IPS DF 6.9 (cell line): ENCODE data around the gene KCNH2.

Experiments used
- DNase-seq: peaks from one replicate; pipeline ENCODE4 v3.0.0-alpha.2; 2013; ENCODE audit warnings: low read depth, low spot score
- H3K27ac ChIP-seq: one replicate; pipeline ENCODE4 v1.5.1; 2013; ENCODE audit warnings: low read length, control low read depth
- H3K27me3 ChIP-seq: 2 replicates; pipeline ENCODE4 v1.6.1; 2013; ENCODE audit warnings: mild to moderate bottlenecking, low read length; ENCODE audit not compliant: control insufficient read depth, insufficient read depth
- H3K36me3 ChIP-seq: 2 replicates; pipeline ENCODE4 v1.6.1; 2013; ENCODE audit warnings: low read length; ENCODE audit not compliant: control insufficient read depth, insufficient read depth
- H3K4me1 ChIP-seq: 2 replicates; pipeline ENCODE4 v1.6.1; 2013; ENCODE audit warnings: low read length; ENCODE audit not compliant: control insufficient read depth, insufficient read depth
- H3K4me3 ChIP-seq: 2 replicates; pipeline ENCODE4 v1.5.1; 2013; ENCODE audit warnings: mild to moderate bottlenecking, low read length
- H3K9me3 ChIP-seq: 2 replicates; pipeline ENCODE4 v1.6.1; 2013; ENCODE audit warnings: low read length, inconsistent platforms; ENCODE audit not compliant: control insufficient read depth, insufficient read depth
- WGBS: extraction: QIAGEN DNeasy Blood & Tissue Kit; methylation state at CpG from one replicate; pipeline ENCODE4 v1.1.7; 2013; ENCODE audit warnings: mixed read lengths, missing lambda C conversion rate; ENCODE audit not compliant: insufficient read length, insufficient coverage; 5-methylcytosine and 5-hydroxymethylcytosine counted together

Gene KCNH2

DNA sequence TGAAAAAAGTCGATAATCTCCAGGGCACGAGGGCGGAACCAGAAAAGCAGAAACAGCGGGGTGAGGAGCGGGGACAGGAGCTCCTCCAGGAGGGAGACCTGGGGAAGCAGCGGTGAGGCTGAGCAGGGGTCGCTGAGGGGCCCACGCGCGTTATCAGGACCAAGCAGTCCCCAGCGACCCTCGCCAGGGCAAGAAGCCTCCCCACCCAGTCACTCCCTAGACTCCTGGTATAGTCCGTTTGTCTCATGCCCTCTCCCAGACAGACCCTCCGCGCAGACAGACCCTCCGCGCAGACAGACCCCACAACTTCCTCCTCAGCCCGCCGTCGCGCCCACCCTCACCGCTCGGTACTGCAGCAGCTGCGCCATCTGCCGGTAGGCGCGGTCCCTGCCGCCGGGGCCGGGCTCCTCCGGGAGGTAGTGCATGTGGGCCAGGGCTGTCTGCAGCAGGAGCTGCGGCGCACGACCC is 39.9 kb upstream of the KCNH2 start:
- Histone ChIP-seq H3K36me3 (no peaks in the 10 kb centered on the region), H3K4me1 (peaks cover 15% of the 10 kb centered on the region), H3K27me3 (peaks cover 15% of the 10 kb centered on the region; the same call in 1 of the 2 replicates), H3K4me3 (peak overlapping the region; percentile 12; the same call in 1 of the 2 replicates), H3K27ac (no peak overlapping the region), H3K9me3 (no peaks in the 10 kb centered on the region)
- no CpG with 5 or more reads among the region's 34 CpGs for WGBS
- peak; percentile 63 for DNase-seq

DNA sequence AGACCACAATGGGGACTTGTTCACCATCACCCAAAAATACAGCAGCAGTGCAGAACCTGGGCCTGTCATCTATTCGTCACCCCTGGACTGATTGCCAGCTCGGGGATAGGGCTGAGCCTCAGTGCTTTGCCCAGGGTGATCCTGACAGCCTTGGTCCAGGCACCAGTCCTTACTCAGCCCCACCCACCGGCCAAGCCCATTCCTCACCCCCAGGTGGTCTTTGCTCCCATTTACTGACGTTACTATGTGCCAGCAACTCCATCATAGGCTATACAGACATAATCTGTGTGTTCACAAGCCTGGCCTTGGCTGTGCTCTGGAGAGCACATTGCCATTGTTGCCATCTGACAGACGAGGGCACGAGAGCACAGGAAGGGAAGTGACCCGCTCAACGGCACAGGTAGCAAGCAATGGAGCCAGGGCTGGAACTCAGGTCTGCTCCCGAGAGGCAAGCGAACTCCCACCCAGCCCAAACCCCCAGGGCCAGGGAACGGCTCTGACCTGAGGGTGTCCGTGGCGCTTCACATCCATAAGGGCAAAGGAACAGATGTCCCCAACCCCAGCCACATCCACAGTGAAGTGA is 39.3 kb upstream of the KCNH2 start:
- H3K27me3 ChIP-seq, result peaks cover 15% of the 10 kb centered on the region; the same call in 1 of the 2 replicates
- no peak overlapping the region for H3K4me3 ChIP-seq
- H3K27ac ChIP-seq, result no peak overlapping the region
- peaks cover 16% of the 10 kb centered on the region for H3K4me1 ChIP-seq
- H3K36me3 ChIP-seq, result no peaks in the 10 kb centered on the region
- no peak for DNase-seq
- WGBS, result no CpG with 5 or more reads among the region's 13 CpGs
- no peaks in the 10 kb centered on the region for H3K9me3 ChIP-seq

DNA sequence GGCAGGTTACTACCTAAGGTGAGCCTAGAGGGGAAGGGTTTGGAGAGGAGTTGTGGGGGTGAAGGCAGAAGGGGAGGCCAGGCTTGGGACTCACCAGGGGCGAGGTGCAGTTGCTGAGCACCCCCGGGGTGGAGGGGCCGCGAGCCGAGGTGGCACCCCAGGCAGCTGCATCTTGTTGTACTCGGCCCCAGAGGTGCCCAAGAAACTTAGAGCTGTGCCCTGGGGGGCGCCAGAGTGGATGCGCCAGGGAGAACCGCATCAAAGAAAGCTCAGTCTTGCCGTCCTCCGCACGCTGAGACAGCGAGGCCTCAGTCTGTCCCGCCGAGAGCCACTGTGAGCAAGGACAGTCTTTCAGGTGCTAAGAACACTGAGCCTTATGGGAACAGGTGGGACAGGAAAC is 38.8 kb upstream of the KCNH2 start:
- no CpG with 5 or more reads among the region's 15 CpGs for WGBS
- DNase-seq, result no peak
- Histone ChIP-seq H3K4me1 (peaks cover 17% of the 10 kb centered on the region), H3K27me3 (peaks cover 15% of the 10 kb centered on the region; the same call in 1 of the 2 replicates), H3K27ac (no peak overlapping the region), H3K9me3 (no peaks in the 10 kb centered on the region), H3K4me3 (no peak overlapping the region), H3K36me3 (no peaks in the 10 kb centered on the region)

- H3K27ac ChIP-seq, result no peak overlapping the region
- no peak overlapping the region for H3K4me3 ChIP-seq
- no peak for DNase-seq
- no peaks in the 10 kb centered on the region for H3K9me3 ChIP-seq
- H3K36me3 ChIP-seq, result no peaks in the 10 kb centered on the region
- peaks cover 15% of the 10 kb centered on the region; the same call in 1 of the 2 replicates for H3K27me3 ChIP-seq
- H3K4me1 ChIP-seq, result peaks cover 17% of the 10 kb centered on the region
- no CpG with 5 or more reads among the region's 8 CpGs for WGBS
Measured at GRCh38 chr7:151016505-151016904, 38.4 kb upstream of the KCNH2 start.

- Histone ChIP-seq H3K9me3 (no peaks in the 10 kb centered on the region), H3K27me3 (peaks cover 15% of the 10 kb centered on the region; the same call in 1 of the 2 replicates), H3K27ac (no peak overlapping the region), H3K4me1 (peaks cover 17% of the 10 kb centered on the region), H3K36me3 (no peaks in the 10 kb centered on the region), H3K4me3 (no peak overlapping the region)
- WGBS, result no CpG with 5 or more reads among the region's 5 CpGs
- DNase-seq, result no peak
Measured at GRCh38 chr7:151015967-151016366, 37.8 kb upstream of the KCNH2 start.

DNA sequence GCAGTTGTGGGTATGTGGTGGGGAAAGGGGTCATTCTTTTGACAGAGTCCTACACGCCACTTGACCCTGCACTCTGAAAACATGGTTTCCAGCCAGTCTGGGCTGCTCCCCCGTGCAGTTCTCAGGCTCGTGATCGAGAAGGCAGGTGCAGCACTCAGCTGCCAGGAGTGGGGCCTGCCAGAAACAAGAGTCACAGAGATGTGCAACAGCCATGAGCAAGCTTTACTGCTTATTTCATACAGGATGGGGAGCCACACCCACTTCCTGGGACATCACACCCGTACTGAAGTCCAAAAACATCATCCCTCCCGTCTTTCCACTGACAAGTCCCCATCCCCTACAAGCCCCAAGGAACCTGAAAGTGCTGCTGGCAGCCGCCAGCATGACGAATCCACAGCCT is 36.8 kb upstream of the KCNH2 start:
- no CpG with 5 or more reads among the region's 8 CpGs for WGBS
- peaks cover 13% of the 10 kb centered on the region; the same call in 1 of the 2 replicates for H3K27me3 ChIP-seq
- H3K36me3 ChIP-seq, result no peaks in the 10 kb centered on the region
- H3K4me3 ChIP-seq, result no peak overlapping the region
- H3K4me1 ChIP-seq, result peaks cover 19% of the 10 kb centered on the region
- DNase-seq, result no peak
- no peak overlapping the region for H3K27ac ChIP-seq
- no peaks in the 10 kb centered on the region for H3K9me3 ChIP-seq

DNA sequence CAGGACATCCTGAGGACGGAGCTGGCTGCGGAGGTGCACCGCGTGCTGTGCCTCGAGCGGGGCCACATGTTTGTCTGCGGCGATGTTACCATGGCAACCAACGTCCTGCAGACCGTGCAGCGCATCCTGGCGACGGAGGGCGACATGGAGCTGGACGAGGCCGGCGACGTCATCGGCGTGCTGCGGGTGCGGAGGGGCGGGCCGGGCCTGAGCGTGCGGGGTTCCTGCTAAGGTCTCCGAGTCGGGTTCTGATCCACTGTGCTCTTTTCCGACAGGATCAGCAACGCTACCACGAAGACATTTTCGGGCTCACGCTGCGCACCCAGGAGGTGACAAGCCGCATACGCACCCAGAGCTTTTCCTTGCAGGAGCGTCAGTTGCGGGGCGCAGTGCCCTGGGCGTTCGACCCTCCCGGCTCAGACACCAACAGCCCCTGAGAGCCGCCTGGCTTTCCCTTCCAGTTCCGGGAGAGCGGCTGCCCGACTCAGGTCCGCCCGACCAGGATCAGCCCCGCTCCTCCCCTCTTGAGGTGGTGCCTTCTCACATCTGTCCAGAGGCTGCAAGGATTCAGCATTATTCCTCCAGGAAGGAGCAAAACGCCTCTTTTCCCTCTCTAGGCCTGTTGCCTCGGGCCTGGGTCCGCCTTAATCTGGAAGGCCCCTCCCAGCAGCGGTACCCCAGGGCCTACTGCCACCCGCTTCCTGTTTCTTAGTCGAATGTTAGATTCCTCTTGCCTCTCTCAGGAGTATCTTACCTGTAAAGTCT is 35.8 kb upstream of the KCNH2 start:
- no peaks in the 10 kb centered on the region for H3K9me3 ChIP-seq
- H3K27me3 ChIP-seq, result peaks cover 6% of the 10 kb centered on the region; the same call in 1 of the 2 replicates
- DNase-seq, result peak; percentile 78
- peak overlapping the region; percentile 59; the same call in 1 of the 2 replicates for H3K4me3 ChIP-seq
- no CpG with 5 or more reads among the region's 55 CpGs for WGBS
- no peak overlapping the region for H3K27ac ChIP-seq
- H3K4me1 ChIP-seq, result peaks cover 26% of the 10 kb centered on the region
- H3K36me3 ChIP-seq, result no peaks in the 10 kb centered on the region

- Histone ChIP-seq H3K9me3 (no peaks in the 10 kb centered on the region), H3K4me1 (peaks cover 23% of the 10 kb centered on the region), H3K36me3 (no peaks in the 10 kb centered on the region), H3K4me3 (peak overlapping the region; percentile 26; the same call in 1 of the 2 replicates), H3K27ac (no peak overlapping the region), H3K27me3 (peaks cover 6% of the 10 kb centered on the region; the same call in 1 of the 2 replicates)
- no CpG with 5 or more reads among the region's 26 CpGs for WGBS
- DNase-seq, result no peak
Measured at GRCh38 chr7:151013356-151013732, 35.2 kb upstream of the KCNH2 start.

DNA sequence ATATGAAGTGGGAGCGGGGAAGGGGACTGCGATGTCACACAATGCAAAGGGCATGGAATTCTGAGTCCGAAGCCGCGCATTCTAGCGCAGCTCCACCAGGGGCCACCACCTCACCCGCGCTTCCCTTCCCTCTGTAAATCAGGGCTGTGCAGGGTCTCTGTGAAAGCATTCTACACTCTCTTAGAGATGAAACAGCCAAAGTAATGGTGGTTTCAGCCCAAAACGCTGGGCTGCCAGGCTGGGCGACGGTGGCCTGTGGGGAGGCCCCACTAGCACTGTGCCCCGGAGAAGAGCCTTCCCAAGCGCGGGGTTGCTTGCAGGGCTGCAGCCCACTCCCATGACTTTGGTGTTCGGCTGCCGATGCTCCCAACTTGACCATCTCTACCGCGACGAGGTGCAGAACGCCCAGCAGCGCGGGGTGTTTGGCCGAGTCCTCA is 34.8 kb upstream of the KCNH2 start:
- no peaks in the 10 kb centered on the region for H3K9me3 ChIP-seq
- no peak for DNase-seq
- peak overlapping the region; percentile 26; the same call in 1 of the 2 replicates for H3K4me3 ChIP-seq
- no CpG with 5 or more reads among the region's 23 CpGs for WGBS
- peaks cover 22% of the 10 kb centered on the region for H3K4me1 ChIP-seq
- peaks cover 6% of the 10 kb centered on the region; the same call in 1 of the 2 replicates for H3K27me3 ChIP-seq
- H3K36me3 ChIP-seq, result no peaks in the 10 kb centered on the region
- H3K27ac ChIP-seq, result no peak overlapping the region

DNA sequence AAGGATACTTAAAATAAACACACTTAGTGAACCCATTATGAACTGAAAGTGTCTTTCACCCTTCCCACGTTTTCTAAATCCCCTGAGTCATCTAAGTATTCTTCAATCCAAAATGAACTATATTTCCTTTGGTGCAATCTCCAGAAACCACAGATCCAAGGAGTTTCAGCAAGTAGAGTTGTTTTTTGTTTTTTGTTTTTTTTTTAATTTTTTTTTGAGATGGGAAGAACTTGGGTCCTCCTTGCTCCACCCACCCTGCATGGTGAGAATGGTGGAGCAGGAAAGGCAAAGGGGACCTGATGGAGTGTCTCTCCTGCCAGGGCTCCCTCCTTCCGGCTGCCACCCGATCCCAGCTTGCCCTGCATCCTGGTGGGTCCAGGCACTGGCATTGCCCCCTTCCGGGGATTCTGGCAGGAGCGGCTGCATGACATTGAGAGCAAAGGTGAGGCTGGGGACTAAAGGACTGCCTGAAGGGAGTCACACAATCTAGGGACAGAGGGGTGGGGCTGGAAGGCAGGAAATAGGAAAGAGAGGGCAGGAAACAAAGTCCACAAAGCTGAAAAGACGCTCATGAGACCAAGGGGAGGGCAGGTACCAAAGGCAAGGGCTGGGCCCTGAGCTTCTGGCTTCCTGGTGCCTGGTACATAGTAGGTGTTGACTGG is 34.0 kb upstream of the KCNH2 start:
- DNase-seq, result no peak
- no CpG with 5 or more reads among the region's 6 CpGs for WGBS
- H3K4me3 ChIP-seq, result no peak overlapping the region

More for the DNA sequence above, 34.0 kb upstream of the KCNH2 start:
- H3K27ac ChIP-seq, result no peak overlapping the region
- peaks cover 18% of the 10 kb centered on the region for H3K4me1 ChIP-seq
- no peaks in the 10 kb centered on the region; the same call in 1 of the 2 replicates for H3K27me3 ChIP-seq
- no peaks in the 10 kb centered on the region for H3K36me3 ChIP-seq
- H3K9me3 ChIP-seq, result no peaks in the 10 kb centered on the region
